Stimulated activated CD8-positive, alpha-beta memory T cell treated with anti-CD3 and anti-CD28 coated beads, Interleukin-15, amount 100 ng/mL, for 48 hours (primary cell): ENCODE measurements around the gene CACNA1S.
A peak's percentile ranks its signal among the peaks of the same experiment; 100 is the strongest.

Experiments used
- DNase-seq, 2 donors: peaks; one replicate each; pipeline ENCODE4 v3.0.0-alpha.2; 2020; ENCODE audit warnings: low read depth in 2 of 2

CACNA1S gene

GRCh38 chr1:201093962-201094361 is 18.3 kb downstream of the CACNA1S start:
- no peak for DNase-seq

GRCh38 chr1:201093561-201093960 is 18.7 kb downstream of the CACNA1S start:
- DNase-seq = no peak

- DNase-seq = no peak
These were observed 19.5 kb downstream of the CACNA1S start for GRCh38 chr1:201092738-201093137.

- no peak for DNase-seq
These were observed 21.0 kb downstream of the CACNA1S start for GRCh38 chr1:201091256-201091655.

- DNase-seq = no peak
These were observed 21.7 kb downstream of the CACNA1S start for GRCh38 chr1:201090541-201090940.

GRCh38 chr1:201089596-201089995 is 22.6 kb downstream of the CACNA1S start:
- no peak for DNase-seq

- no peak for DNase-seq
These were observed 23.2 kb downstream of the CACNA1S start for GRCh38 chr1:201088901-201089525.

- no peak for DNase-seq
These were observed 23.8 kb downstream of the CACNA1S start for GRCh38 chr1:201088395-201088794.

GRCh38 chr1:201085902-201086735 is 26.1 kb downstream of the CACNA1S start:
- DNase-seq = peak; percentile 9 to 10

- DNase-seq = no peak
These were observed 27.9 kb downstream of the CACNA1S start for GRCh38 chr1:201084295-201084694.

- no peak for DNase-seq
These were observed 28.5 kb downstream of the CACNA1S start for GRCh38 chr1:201083741-201084140.

GRCh38 chr1:201080135-201080534 is 32.1 kb downstream of the CACNA1S start:
- no peak for DNase-seq

GRCh38 chr1:201077736-201078135 is 34.5 kb downstream of the CACNA1S start:
- no peak for DNase-seq

GRCh38 chr1:201077116-201077515 is 35.1 kb downstream of the CACNA1S start:
- no peak for DNase-seq

GRCh38 chr1:201076092-201076491 is 36.1 kb downstream of the CACNA1S start:
- no peak for DNase-seq

GRCh38 chr1:201074018-201074417 is 38.2 kb downstream of the CACNA1S start:
- DNase-seq = no peak

- DNase-seq = no peak
These were observed 39.3 kb downstream of the CACNA1S start for GRCh38 chr1:201072922-201073321.

GRCh38 chr1:201072149-201072548 is 40.1 kb downstream of the CACNA1S start:
- no peak for DNase-seq

- DNase-seq = no peak
These were observed 42.6 kb downstream of the CACNA1S start for GRCh38 chr1:201069636-201070035.

- DNase-seq = no peak
These were observed 43.2 kb downstream of the CACNA1S start for GRCh38 chr1:201068976-201069375.

- no peak for DNase-seq
These were observed 45.2 kb downstream of the CACNA1S start for GRCh38 chr1:201066986-201067385.

GRCh38 chr1:201065686-201066085 is 46.5 kb downstream of the CACNA1S start:
- no peak for DNase-seq

GRCh38 chr1:201064806-201065205 is 47.4 kb downstream of the CACNA1S start:
- no peak for DNase-seq
